GM21619 (cell line): Measurements from ENCODE around the gene ARPC5.
A peak's percentile ranks its signal among the peaks of the same experiment; 100 is the strongest.

ENCODE experiments used
- ATAC-seq: cut with Tn5 transposase; IDR thresholded peaks from one replicate; pipeline ENCODE4 v1.9.1; 2021; ENCODE audit not compliant: unreplicated experiment

Gene ARPC5

DNA sequence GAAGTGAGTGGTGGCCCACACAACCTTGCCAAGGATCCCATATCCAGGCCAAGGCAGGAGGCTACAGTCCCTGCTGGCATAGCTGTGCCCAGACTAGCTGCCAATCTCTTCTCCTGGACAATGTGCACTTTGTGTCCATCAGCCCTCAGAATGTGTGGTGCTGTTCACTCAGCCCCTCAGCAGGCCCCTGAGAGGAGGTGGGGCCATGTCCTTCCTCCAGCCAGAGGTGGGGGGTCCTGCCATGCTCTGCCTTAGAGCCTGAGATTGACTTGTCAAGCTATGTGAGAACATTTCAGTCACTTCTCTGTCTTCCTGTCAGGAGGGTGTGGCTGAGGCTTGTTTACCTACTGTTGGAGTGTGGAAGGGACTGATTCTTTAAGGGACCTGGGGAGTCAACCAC, 46.8 kb downstream of the ARPC5 start:
- no peak for ATAC-seq

- no peak for ATAC-seq
Measured at GRCh38 chr1:183586926-183587325, 48.7 kb downstream of the ARPC5 start.

DNA sequence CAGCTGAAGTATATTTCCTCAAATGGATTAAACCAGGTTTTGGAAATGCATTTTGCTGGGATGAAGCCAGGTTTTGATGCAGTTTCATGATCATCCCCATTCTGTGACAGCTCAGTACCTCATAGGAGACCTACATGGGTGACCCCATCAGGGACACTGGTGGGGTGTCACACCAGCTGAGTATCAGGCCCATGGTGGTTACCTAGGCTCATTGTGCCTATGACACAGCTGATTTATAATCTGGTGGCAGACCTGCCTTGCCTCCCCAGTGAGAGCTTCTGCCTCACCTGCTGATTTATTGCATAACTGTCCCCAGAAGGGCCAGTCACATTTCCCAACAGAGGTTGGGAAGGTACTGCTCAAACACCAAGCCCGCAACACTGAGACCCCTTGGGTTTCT, 49.1 kb downstream of the ARPC5 start:
- ATAC-seq = no peak

DNA sequence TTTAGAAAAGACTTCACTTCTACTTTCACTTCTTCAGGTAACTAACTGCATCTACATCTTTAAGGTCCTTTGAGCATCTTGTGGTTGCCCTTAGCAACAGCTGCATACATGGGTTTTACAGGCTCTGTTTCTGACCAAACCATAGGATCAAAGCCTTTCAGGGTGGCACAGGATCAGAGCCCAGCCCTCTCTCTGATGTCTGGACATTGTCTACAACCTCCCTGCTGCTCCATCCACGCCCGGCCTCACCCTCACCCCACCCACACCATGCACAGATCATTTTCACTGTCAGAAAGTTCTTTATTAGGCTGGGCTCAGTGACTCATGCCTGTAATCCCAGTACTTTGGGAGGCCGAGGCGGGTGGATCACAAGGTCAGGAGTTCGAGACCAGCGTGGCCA, 50.5 kb downstream of the ARPC5 start:
- ATAC-seq = no peak

DNA sequence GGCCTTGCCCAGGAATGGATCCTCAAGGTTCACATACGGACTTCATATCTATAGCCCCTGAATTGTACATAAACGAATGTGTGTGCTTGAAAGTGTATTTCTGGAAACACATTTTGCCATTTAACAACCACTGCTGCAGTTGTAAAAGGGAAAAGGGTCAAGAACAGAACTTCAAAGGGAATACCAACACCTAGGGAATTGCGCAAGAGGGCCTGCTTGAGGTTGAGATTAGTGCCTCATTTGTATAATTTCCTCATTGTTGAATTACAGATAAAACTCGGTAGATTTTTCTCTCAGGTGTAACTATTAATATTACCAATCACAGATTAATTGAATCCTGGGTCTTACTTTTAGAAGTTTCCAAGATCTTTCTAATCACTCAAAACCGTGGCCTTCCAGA, 51.4 kb downstream of the ARPC5 start:
- no peak for ATAC-seq

DNA sequence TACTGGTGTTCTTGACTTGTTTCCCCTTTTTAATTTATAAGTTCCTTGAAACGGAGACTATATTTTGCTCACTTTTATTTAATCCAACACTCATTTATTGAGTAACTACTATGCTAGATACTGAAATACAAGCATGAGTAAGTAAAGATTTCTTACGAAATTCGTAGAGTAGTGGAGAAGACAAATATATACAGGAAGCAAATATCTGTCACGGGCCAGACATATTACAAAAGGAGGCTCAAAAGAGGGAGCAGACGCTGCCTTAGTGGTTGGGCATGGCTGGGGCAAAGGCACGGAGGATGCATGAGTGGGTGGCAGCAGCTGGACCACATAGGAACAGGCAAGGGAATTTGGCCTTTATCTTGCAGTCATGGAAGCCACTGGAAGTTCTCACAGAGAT, 52.1 kb downstream of the ARPC5 start:
- no peak for ATAC-seq

DNA sequence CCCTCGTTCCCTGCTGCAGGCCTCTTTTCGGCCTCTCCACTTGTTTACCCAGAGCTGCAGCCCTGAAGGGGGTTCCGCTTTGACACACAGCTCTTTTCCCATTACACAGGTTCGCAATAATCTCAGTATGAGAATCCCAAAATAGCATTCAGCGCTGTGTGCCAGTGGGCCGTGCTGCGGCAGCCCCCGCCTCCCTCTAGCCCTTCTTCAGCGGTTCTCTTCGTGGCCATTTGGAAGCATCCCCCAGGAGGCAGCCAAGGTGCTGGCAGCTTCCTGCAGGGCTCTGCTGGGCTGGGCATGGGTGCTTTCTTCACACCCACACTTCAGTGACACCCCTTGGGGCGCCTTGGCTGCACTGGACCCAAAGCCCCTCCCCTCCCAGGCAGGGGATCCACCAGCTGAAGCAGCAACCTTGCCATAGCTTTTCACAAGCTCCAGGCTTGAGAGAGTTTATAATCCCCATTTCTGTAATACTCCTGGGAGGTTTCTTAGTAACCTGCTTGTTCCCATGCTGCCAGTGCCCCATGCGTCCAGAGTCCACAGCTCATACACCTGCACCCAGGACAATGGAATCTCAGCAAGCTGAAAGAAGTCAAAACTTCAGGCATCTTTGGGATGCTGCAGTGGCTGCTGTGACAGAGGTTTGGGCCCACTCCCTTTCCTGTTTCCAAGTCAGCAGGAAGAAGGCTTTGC, 53.4 kb downstream of the ARPC5 start:
- ATAC-seq = no peak

DNA sequence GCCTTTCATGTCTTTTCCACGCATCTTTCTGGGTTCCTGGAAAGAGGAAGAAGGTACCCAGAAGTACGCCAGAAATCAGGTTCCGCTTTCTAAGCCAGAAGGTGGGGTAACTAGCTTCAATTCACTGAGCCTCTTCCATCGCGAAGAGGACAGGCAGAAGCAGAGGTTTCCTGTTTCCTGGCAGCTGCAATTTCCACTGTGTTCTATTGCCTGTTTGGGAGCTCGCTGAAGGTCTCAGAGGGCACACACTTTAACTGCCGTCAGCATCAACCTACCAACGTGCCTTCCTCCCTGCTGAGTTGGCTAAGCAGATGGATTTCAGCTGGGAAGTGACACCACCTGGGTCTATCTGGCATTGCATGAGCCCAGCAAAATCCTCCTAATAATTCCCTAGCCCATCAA, 55.3 kb downstream of the ARPC5 start:
- peak; percentile 50 for ATAC-seq

DNA sequence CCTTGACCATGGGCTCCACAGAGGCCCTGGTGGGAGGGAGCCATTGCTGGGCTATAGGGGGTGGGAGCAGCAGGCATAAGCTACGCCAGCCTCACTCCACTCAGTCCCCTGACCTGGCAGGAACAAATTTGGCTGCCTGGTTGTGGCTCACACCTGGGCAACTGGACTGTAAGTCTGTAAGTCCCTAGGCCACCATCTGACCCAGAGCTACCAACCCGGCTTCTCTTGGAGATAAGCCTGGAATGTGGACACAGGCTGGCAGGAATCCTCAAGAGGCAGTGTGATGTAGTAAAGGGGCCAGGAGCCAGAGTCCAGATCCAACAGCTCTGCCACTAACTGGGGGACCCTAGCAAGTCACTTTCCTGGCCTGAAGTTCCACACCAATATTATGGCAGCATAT, 56.7 kb downstream of the ARPC5 start:
- no peak for ATAC-seq

- no peak for ATAC-seq
Measured at GRCh38 chr1:183577897-183578465, 57.6 kb downstream of the ARPC5 start.

- no peak for ATAC-seq
Measured at GRCh38 chr1:183576537-183576936, 59.0 kb downstream of the ARPC5 start.

DNA sequence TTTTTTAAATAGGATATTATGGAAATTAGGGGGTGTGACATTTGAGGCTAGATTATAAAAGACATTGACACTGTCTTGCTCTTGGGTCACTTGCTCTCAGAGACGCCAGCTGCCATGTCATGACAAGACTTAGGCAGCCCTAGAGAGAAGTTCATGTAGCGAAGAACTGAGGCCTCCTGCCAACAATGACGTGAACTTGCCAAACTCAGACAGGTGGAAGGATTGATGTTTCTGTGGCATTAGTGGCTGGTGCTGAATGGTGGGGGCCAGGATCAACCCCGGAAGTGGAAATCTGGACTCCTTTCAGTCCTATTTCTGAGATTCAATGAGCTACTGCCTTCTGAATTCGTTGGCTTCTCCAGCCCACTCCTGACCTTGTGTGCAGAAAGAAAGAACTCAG, 60.0 kb downstream of the ARPC5 start:
- no peak for ATAC-seq

DNA sequence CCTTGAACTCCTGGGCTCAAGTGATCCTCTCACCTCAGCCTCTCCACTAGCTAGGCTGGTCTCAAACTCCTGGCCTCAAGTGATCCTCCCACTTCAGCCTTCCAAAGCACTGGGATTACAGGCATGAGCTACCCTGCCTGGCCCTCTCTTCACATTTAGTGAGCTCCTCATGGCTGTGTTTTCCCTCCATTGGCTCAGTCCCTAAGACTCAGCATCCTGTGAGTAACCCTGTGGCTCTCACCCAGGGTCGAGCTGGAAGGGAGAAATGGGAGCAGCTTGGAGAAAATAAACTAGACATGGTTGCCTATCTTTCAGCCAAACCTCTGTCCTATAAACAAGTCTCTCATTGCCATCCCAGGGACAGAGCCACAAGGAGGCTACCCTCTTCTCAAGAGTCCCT, 62.9 kb downstream of the ARPC5 start:
- no peak for ATAC-seq

DNA sequence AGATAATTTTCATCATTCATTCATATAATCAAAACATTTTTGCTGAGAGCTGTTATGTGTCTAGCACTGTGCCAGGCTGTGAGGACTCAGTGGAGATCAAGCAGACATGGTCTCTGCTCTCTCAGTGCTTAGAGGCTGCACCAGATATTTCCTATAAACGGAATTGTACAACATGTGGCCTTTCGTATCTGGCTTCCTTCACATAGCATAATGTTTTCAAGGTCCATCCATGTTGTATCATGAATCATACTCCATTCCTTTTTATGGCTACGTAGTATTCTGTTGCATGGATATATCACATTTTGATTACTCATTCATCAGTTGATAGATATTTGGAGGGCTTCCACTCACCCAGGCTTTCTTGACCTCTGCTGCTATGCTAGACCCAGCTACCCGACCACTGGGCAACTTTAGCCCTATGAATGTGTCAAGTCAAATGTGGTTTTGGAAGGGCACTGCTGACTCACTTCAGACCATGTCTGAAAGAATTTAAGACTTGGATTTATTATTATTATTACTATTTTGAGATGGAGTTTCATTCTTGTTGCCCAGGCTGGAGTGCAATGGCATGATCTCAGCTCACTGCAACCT, 63.8 kb downstream of the ARPC5 start:
- ATAC-seq = no peak
